Lung (tissue), 12 donors: Measurements from ENCODE around the gene PIK3CG. TPM values are rescaled to one million over a fixed set of nuclear protein-coding genes. Genes with fewer than 3 reads are reported as not detected.

ENCODE experiments used
- ATAC-seq: fragments of 200-7000 bp; cut with Tn5 transposase; one replicate; pipeline ENCODE4 v1.9.1; 2020; ENCODE audit warnings: moderate number of reproducible peaks; ENCODE audit not compliant: insufficient read depth, low FRiP score
- DNase-seq, 3 donors: peaks; one replicate each; pipeline ENCODE4 v3.0.0-alpha.2; 2013 to 2017
- H3K27ac ChIP-seq, 2 donors: one replicate each; pipeline ENCODE4 v1.5.1; 2013; ENCODE audit warnings: mild to moderate bottlenecking in 2 of 2, moderate library complexity in 2 of 2, control low read depth in 1 of 2, inconsistent platforms in 1 of 2, low read depth in 1 of 2, low read length in 1 of 2
- H3K27me3 ChIP-seq, 3 donors: one replicate each; pipeline ENCODE4 v1.5.1; 2013; ENCODE audit warnings: low read length in 2 of 3; ENCODE audit not compliant: control insufficient read depth in 3 of 3, insufficient read depth in 3 of 3
- H3K36me3 ChIP-seq, 4 donors: one replicate each; pipeline ENCODE4 v1.5.1; 2013; ENCODE audit warnings: low read length in 4 of 4, mild to moderate bottlenecking in 1 of 4, moderate library complexity in 1 of 4; ENCODE audit not compliant: control insufficient read depth in 4 of 4, insufficient read depth in 4 of 4
- H3K4me1 ChIP-seq, 5 donors: one replicate each; pipeline ENCODE4 v1.5.1; 2013; ENCODE audit warnings: low read length in 5 of 5, mild to moderate bottlenecking in 2 of 5, moderate library complexity in 1 of 5; ENCODE audit not compliant: control insufficient read depth in 5 of 5, insufficient read depth in 5 of 5
- H3K4me3 ChIP-seq: one replicate; pipeline ENCODE4 v1.5.1; 2013; ENCODE audit warnings: mild to moderate bottlenecking, control low read depth, moderate library complexity
- H3K9ac ChIP-seq, 2 donors: one replicate each; pipeline ENCODE4 v1.5.1; 2013; ENCODE audit warnings: low read length in 2 of 2, control low read depth in 1 of 2; ENCODE audit not compliant: insufficient read depth in 1 of 2
- H3K9me3 ChIP-seq, 4 donors: one replicate each; pipeline ENCODE4 v1.5.1; 2013; ENCODE audit warnings: low read length in 3 of 4, mild to moderate bottlenecking in 1 of 4, moderate library complexity in 1 of 4; ENCODE audit not compliant: control insufficient read depth in 4 of 4, insufficient read depth in 3 of 4
- CTCF ChIP-seq: IDR thresholded peaks from 2 replicates; pipeline ENCODE4 v1.5.1; 2012; ENCODE audit warnings: mild to moderate bottlenecking; ENCODE audit errors: control extremely low read depth, extremely low read depth
- WGBS, 2 donors: extraction: QIAGEN DNeasy Blood & Tissue Kit; methylation state at CpG; one replicate each; pipeline ENCODE4 v1.1.7; 2013; 5-methylcytosine and 5-hydroxymethylcytosine counted together
- polyA plus RNA-seq, 2 donors: library from polyadenylated mRNA; stranded (reverse); fragments of 200-250 nt; gene quantifications; one replicate each; pipeline ENCODE4 v1.2.1, GENCODE V29; 2013
- total RNA-seq, 2 donors: library from RNA; depleted of rRNA in 1 of 2; stranded (reverse); fragments of >200 nt in 1 of 2; gene quantifications; one replicate each; pipeline ENCODE4 v1.2.1, GENCODE V29; 2014 to 2021
- donor health status: control.
- donor health status: control.
- donor health status: Bipolar disorder and iron deficiency.
- donor health status: healthy.
- donor health status: DM: yes; HTN: yes; CAD: no.

The PIK3CG gene
- total and polyA plus RNA-seq, 4 donors: 0.61 to 10.8 (median 6.8) TPM

DNA sequence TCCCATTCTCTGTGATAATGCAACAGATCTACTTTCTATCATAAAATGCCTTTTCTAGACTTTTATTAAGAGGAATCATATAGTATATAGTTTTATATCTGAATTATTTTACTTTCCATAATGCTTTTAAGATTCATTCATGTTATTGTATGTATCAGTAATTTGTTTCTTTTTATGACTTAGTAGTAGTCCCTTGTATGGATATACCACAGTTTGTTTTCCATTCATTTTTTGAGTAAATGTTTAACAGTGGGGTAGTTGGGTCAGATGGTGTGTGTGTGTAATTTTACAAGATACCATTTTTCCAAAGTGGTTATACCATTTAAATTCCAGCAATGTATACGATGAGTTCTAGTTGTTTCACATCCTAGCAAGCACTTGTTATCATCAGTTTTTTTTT lies 10.4 kb downstream of the PIK3CG start:
- no peak overlapping the region for H3K27ac ChIP-seq
- no peak for DNase-seq
- TF ChIP-seq CTCF: no peak
- no peak overlapping the region for H3K4me3 ChIP-seq
- no peak overlapping the region for H3K9ac ChIP-seq
- H3K9me3 ChIP-seq: no peaks in the 10 kb centered on the region
- H3K36me3 ChIP-seq: peaks cover 0 to 3% (median 0%) of the 10 kb centered on the region in 4 donors
- no peak for ATAC-seq
- 97 to 100% methylated on average over 1 of the region's 1 CpG for WGBS, 2 donors
- H3K27me3 ChIP-seq: no peaks in the 10 kb centered on the region
- H3K4me1 ChIP-seq: no peaks in the 10 kb centered on the region

GRCh38 chr7:106878748-106879439 lies 13.8 kb downstream of the PIK3CG start:
- no peaks in the 10 kb centered on the region for H3K27me3 ChIP-seq
- ATAC-seq (no peak), DNase-seq (no peak)
- H3K4me3 ChIP-seq: no peak overlapping the region
- H3K27ac ChIP-seq: no peak overlapping the region
- H3K9me3 ChIP-seq: no peaks in the 10 kb centered on the region
- TF ChIP-seq CTCF: no peak
- WGBS, 2 donors: 93 to 96% methylated on average over 4 of the region's 4 CpGs
- no peak overlapping the region for H3K9ac ChIP-seq
- peaks cover 0 to 3% (median 0%) of the 10 kb centered on the region in 4 donors for H3K36me3 ChIP-seq
- no peaks in the 10 kb centered on the region for H3K4me1 ChIP-seq

GRCh38 chr7:106881984-106882383 lies 16.9 kb downstream of the PIK3CG start:
- Histone ChIP-seq H3K9me3 (no peaks in the 10 kb centered on the region), H3K27me3 (no peaks in the 10 kb centered on the region), H3K4me3 (no peak overlapping the region), H3K27ac (no peak overlapping the region), H3K9ac (no peak overlapping the region), H3K4me1 (no peaks in the 10 kb centered on the region), H3K36me3 (peaks cover 0 to 3% (median 0%) of the 10 kb centered on the region in 4 donors)
- no peak for TF ChIP-seq CTCF
- ATAC-seq (no peak), DNase-seq (no peak)
- WGBS, 2 donors: 80 to 92% methylated on average over 3 of the region's 3 CpGs
